ENCODE results near the gene OR5K3. TPM values are rescaled to one million over a fixed set of nuclear protein-coding genes. Genes with fewer than 3 reads are reported as not detected.

The OR5K3 gene
- total and polyA plus RNA-seq, 2 experiments from 2014 or later, result not detected

- no peaks in the 10 kb centered on the region for H3K27me3 ChIP-seq
- H3K9me3 ChIP-seq (ENCODE audit: low read depth), result no peaks in the 10 kb centered on the region
- H3K4me1 ChIP-seq (ENCODE audit: low read depth), result no peaks in the 10 kb centered on the region
- H3K36me3 ChIP-seq, result no peaks in the 10 kb centered on the region
- H3K4me3 ChIP-seq, result no peak overlapping the region
- no peak for DNase-seq (ENCODE audit: low read depth in 1 of 2, low spot score in 1 of 2)
- TF ChIP-seq CTCF (IDR thresholded peaks at IDR 0.05; ENCODE audit: low read depth, low read length), result no peak
- no peak overlapping the region for H3K27ac ChIP-seq
Observed at GRCh38 chr3:98398513-98398912, 8.0 kb downstream of the OR5K3 start.

DNA sequence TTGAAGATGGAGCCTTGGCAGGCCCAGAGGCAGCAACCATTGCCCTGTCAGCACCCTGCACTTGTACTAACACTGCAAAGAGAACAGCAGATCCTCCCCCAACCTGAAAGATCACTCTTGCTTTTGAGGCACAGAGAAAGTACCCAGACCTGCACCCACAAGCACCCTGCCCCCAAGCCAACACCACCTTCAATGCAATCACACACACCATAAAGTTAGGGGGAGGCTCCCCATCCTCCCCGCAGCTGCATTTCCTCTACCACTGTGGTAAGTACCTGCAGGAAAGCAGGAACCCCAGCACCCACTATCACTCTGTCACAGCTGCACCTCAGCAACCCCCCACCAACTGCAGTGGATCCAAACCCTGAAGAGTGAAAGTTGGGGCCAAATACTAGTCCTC lies 12.0 kb downstream of the OR5K3 start:
- H3K36me3 ChIP-seq, result no peaks in the 10 kb centered on the region
- H3K9me3 ChIP-seq (ENCODE audit: low read depth), result no peaks in the 10 kb centered on the region
- TF ChIP-seq CTCF (IDR thresholded peaks at IDR 0.05; ENCODE audit: low read depth, low read length), result no peak
- H3K27ac ChIP-seq, result no peak overlapping the region
- H3K4me3 ChIP-seq, result no peak overlapping the region
- H3K4me1 ChIP-seq (ENCODE audit: low read depth), result no peaks in the 10 kb centered on the region
- no peak for DNase-seq (ENCODE audit: low read depth in 1 of 2, low spot score in 1 of 2)
- H3K27me3 ChIP-seq, result no peaks in the 10 kb centered on the region

DNA sequence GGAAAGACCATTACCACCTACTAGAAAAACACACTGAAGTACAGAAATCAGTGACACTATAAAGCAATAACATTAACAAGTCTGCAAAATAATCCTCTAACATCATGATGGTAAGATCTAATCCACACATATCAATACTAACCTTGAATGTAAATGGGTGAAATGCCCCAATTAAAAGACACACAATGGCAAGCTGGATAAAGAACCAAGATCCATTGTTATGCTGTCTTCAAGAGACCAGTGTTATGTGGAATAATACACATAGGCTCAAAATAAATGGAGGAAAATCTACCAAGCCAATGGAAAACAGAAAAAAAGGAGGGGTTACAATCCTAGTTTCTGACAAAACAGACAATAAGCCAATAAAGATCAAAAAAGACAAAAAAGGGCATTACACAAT lies 13.5 kb downstream of the OR5K3 start:
- no peaks in the 10 kb centered on the region for H3K9me3 ChIP-seq (ENCODE audit: low read depth)
- TF ChIP-seq CTCF (IDR thresholded peaks at IDR 0.05; ENCODE audit: low read depth, low read length), result no peak

DNA sequence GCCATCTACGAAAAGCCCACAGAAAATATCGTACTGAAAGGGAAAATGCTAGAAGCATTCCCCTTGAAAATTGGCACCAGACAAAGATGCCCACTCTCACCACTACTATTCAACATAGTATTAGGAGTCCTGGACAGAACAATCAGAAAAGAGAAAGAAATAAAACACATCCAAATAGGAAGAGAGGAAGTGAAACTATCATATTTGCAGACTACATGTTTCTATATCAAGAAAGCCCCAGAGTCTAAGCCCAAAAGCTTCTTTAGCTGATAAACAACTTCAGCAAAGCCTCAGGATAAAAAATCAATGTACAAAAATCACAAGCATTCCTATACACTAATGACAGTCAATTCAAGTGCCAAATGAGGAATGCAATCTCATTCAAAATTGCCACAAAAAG lies 15.6 kb downstream of the OR5K3 start:
- no peak for TF ChIP-seq CTCF (IDR thresholded peaks at IDR 0.05; ENCODE audit: low read depth, low read length)
- DNase-seq (ENCODE audit: low read depth in 1 of 2, low spot score in 1 of 2), result no peak
- H3K36me3 ChIP-seq, result no peaks in the 10 kb centered on the region
- H3K27ac ChIP-seq, result no peak overlapping the region
- H3K4me1 ChIP-seq (ENCODE audit: low read depth), result no peaks in the 10 kb centered on the region
- no peak overlapping the region for H3K4me3 ChIP-seq
- H3K9me3 ChIP-seq (ENCODE audit: low read depth), result no peaks in the 10 kb centered on the region
- no peaks in the 10 kb centered on the region for H3K27me3 ChIP-seq

More for the DNA sequence above, 13.5 kb downstream of the OR5K3 start:
- no peak for DNase-seq (ENCODE audit: low read depth in 1 of 2, low spot score in 1 of 2)
- H3K27ac ChIP-seq, result no peak overlapping the region
- no peaks in the 10 kb centered on the region for H3K36me3 ChIP-seq
- no peaks in the 10 kb centered on the region for H3K27me3 ChIP-seq
- no peak overlapping the region for H3K4me3 ChIP-seq
- H3K4me1 ChIP-seq (ENCODE audit: low read depth), result no peaks in the 10 kb centered on the region

GRCh38 chr3:98432575-98432974 lies 42.1 kb downstream of the OR5K3 start:
- DNase-seq (ENCODE audit: low read depth in 1 of 2, low spot score in 1 of 2), result no peak
- H3K27ac ChIP-seq, result no peak overlapping the region
- no peaks in the 10 kb centered on the region for H3K27me3 ChIP-seq
- H3K9me3 ChIP-seq (ENCODE audit: low read depth), result no peaks in the 10 kb centered on the region
- H3K36me3 ChIP-seq, result no peaks in the 10 kb centered on the region
- TF ChIP-seq CTCF (IDR thresholded peaks at IDR 0.05; ENCODE audit: low read depth, low read length), result no peak
- no peaks in the 10 kb centered on the region for H3K4me1 ChIP-seq (ENCODE audit: low read depth)
- no peak overlapping the region for H3K4me3 ChIP-seq

DNA sequence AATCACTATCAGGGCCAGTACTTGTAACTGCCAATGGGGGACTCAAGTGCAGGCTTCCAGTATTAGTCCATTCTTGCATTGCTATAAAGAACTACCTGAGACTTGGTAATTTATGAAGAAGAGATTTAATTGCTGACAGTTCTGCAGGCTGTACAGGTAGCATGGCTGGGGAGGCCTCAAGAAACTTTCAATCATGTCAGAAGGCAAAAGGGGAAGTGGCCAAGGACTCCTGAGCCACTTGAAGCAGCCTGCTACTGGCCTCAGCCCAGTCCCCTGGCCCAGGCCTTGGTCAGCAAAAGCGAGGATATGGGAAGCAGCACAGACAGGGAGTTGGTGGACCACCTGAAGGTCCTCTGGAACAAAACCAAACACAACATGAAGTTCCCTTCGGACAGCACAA lies 43.3 kb downstream of the OR5K3 start:
- Histone ChIP-seq H3K4me1 (ENCODE audit: low read depth) (no peaks in the 10 kb centered on the region), H3K27ac (no peak overlapping the region), H3K9me3 (ENCODE audit: low read depth) (no peaks in the 10 kb centered on the region), H3K27me3 (no peaks in the 10 kb centered on the region), H3K4me3 (no peak overlapping the region), H3K36me3 (no peaks in the 10 kb centered on the region)
- TF ChIP-seq CTCF (IDR thresholded peaks at IDR 0.05; ENCODE audit: low read depth, low read length), result no peak
- no peak for DNase-seq (ENCODE audit: low read depth in 1 of 2, low spot score in 1 of 2)

All from cardiac muscle cell (in vitro differentiated cells and primary cell).